GM06990 (cell line): ENCODE measurements around the gene NTM.

Source experiments
- DNase-seq: peaks from one replicate; pipeline ENCODE4 v3.0.0-alpha.2; 2011; ENCODE audit not compliant: insufficient read length; ENCODE audit errors: extremely low read depth
- H3K27me3 ChIP-seq: replicated peaks from 2 replicates; pipeline ENCODE4 v1.6.0; 2011; ENCODE audit warnings: low read length; ENCODE audit not compliant: control insufficient read depth, insufficient read depth
- H3K36me3 ChIP-seq: 2 replicates; pipeline ENCODE4 v1.5.1; 2011; ENCODE audit warnings: low read length; ENCODE audit not compliant: control insufficient read depth, insufficient read depth
- H3K4me3 ChIP-seq: replicated peaks from 2 replicates; pipeline ENCODE4 v1.5.1; 2011; ENCODE audit warnings: low read depth, mild to moderate bottlenecking, control low read depth, low read length
- CTCF ChIP-seq: IDR thresholded peaks from 2 replicates; pipeline ENCODE4 v1.5.1; 2011; ENCODE audit warnings: low read length, control low read depth, mild to moderate bottlenecking, inconsistent platforms; ENCODE audit not compliant: insufficient read depth, poor library complexity, severe bottlenecking

NTM gene

GRCh38 chr11:132342408-132342807 is 972.0 kb downstream of the NTM start:
- no peaks in the 10 kb centered on the region; the same call in 1 of the 2 replicates for H3K27me3 ChIP-seq
- no peak for TF ChIP-seq CTCF
- no peaks in the 10 kb centered on the region for H3K36me3 ChIP-seq
- H3K4me3 ChIP-seq = no peak overlapping the region
- DNase-seq = no peak

- Histone ChIP-seq H3K4me3 (no peak overlapping the region), H3K36me3 (no peaks in the 10 kb centered on the region; the same call in 1 of the 2 replicates), H3K27me3 (no peaks in the 10 kb centered on the region; the same call in 1 of the 2 replicates)
- no peak for TF ChIP-seq CTCF
- DNase-seq = no peak
These were observed 973.2 kb downstream of the NTM start for GRCh38 chr11:132343445-132344175.

- Histone ChIP-seq H3K27me3 (no peaks in the 10 kb centered on the region), H3K36me3 (no peaks in the 10 kb centered on the region; the same call in 1 of the 2 replicates), H3K4me3 (no peak overlapping the region)
- no peak for DNase-seq
- TF ChIP-seq CTCF = no peak
These were observed 976.2 kb downstream of the NTM start for GRCh38 chr11:132346558-132347148.

- H3K27me3 ChIP-seq = no peaks in the 10 kb centered on the region
- H3K36me3 ChIP-seq = no peaks in the 10 kb centered on the region; the same call in 1 of the 2 replicates
- TF ChIP-seq CTCF = no peak
- no peak for DNase-seq
- no peak overlapping the region for H3K4me3 ChIP-seq
These were observed 977.0 kb downstream of the NTM start for GRCh38 chr11:132347156-132348090.

GRCh38 chr11:132349811-132350733 is 979.7 kb downstream of the NTM start:
- no peak overlapping the region for H3K4me3 ChIP-seq
- DNase-seq = no peak
- no peak for TF ChIP-seq CTCF
- H3K27me3 ChIP-seq = no peaks in the 10 kb centered on the region
- no peaks in the 10 kb centered on the region; the same call in 1 of the 2 replicates for H3K36me3 ChIP-seq
